Measurements from ENCODE around the gene TRAIP. TPM values are rescaled to one million over a fixed set of nuclear protein-coding genes. Genes with fewer than 3 reads are reported as not detected.

The TRAIP gene
- total RNA-seq, 2 donors from 2014 or later = 0.98 to 2.0 TPM

- DNase-seq (ENCODE audit: low spot score) = no peak
- Histone ChIP-seq H3K36me3 (peaks cover 22% of the 10 kb centered on the region), H3K27ac (peak overlapping the region in 1 of 2 donors; percentile 9), H3K27me3 (no peaks in the 10 kb centered on the region), H3K4me1 (peaks cover 0 to 50% of the 10 kb centered on the region in 2 donors), H3K9me3 (no peaks in the 10 kb centered on the region), H3K4me3 (no peak overlapping the region)
- TF ChIP-seq, protein P1, sequence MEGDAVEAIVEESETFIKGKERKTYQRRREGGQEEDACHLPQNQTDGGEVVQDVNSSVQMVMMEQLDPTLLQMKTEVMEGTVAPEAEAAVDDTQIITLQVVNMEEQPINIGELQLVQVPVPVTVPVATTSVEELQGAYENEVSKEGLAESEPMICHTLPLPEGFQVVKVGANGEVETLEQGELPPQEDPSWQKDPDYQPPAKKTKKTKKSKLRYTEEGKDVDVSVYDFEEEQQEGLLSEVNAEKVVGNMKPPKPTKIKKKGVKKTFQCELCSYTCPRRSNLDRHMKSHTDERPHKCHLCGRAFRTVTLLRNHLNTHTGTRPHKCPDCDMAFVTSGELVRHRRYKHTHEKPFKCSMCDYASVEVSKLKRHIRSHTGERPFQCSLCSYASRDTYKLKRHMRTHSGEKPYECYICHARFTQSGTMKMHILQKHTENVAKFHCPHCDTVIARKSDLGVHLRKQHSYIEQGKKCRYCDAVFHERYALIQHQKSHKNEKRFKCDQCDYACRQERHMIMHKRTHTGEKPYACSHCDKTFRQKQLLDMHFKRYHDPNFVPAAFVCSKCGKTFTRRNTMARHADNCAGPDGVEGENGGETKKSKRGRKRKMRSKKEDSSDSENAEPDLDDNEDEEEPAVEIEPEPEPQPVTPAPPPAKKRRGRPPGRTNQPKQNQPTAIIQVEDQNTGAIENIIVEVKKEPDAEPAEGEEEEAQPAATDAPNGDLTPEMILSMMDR (IDR thresholded peaks at IDR 0.05) = no peak
These were observed 48.8 kb downstream of the TRAIP start for GRCh38 chr3:49807431-49808114.

- Histone ChIP-seq H3K27ac (peak overlapping the region in 1 of 2 donors; percentile 93), H3K36me3 (peaks cover 20% of the 10 kb centered on the region), H3K4me1 (peaks cover 0 to 45% of the 10 kb centered on the region in 2 donors), H3K27me3 (no peaks in the 10 kb centered on the region), H3K9me3 (no peaks in the 10 kb centered on the region), H3K4me3 (no peak overlapping the region)
- no peak for DNase-seq (ENCODE audit: low spot score)
- TF ChIP-seq, protein P1 (IDR thresholded peaks at IDR 0.05) = no peak
These were observed 49.5 kb downstream of the TRAIP start for GRCh38 chr3:49806850-49807249.

DNA sequence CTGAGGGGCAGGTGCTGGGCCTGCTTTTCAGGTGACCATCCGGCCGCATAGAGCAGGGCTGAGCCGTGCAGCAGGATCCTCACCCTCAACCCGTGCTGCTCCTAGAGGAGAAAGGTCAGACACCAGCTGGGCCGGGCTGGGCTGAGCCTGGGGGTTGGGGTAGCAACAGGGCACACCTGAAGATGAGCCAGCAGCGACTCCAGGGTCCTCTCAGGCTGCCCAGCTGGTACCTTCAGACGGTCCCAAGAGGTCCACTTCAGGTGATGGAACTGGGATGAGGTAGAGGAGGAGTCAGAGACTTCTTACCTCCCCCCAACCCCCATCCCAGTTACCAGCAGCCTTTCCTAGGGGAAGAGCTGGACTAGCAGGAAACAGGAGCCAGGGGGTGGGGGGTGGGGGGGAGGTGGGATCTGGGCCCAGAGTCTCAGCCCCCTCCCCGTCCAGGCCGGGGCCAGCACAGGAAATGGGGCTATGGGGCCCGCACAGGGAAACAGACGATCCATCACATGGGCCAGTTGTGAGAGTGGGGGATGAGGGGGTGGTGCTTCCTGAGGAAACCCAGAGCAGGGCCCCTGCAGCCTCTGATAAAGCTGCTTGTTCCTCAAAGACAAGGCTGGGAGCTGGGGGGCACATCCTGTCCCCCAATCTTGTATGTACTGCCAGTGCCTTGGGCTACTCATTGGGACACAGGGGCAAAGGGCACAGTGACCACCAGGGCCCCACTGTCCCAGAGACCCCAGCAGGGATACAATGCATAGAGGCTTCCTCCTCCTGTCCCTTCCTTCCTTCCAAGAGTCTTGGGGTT, 50.3 kb downstream of the TRAIP start:
- peak; percentile 61 for DNase-seq (ENCODE audit: low spot score)
- H3K36me3 ChIP-seq = peaks cover 14% of the 10 kb centered on the region
- H3K4me3 ChIP-seq = peak overlapping the region in 1 of 2 donors; percentile 13
- H3K27ac ChIP-seq = peak overlapping the region; percentile 93 to 97
- H3K9me3 ChIP-seq = no peaks in the 10 kb centered on the region
- TF ChIP-seq, protein P1 (IDR thresholded peaks at IDR 0.05) = no peak
- no peaks in the 10 kb centered on the region for H3K27me3 ChIP-seq
- H3K4me1 ChIP-seq = peaks cover 0 to 45% of the 10 kb centered on the region in 2 donors

GRCh38 chr3:49805367-49805782, 51.0 kb downstream of the TRAIP start:
- DNase-seq (ENCODE audit: low spot score) = peak; percentile 88

DNA sequence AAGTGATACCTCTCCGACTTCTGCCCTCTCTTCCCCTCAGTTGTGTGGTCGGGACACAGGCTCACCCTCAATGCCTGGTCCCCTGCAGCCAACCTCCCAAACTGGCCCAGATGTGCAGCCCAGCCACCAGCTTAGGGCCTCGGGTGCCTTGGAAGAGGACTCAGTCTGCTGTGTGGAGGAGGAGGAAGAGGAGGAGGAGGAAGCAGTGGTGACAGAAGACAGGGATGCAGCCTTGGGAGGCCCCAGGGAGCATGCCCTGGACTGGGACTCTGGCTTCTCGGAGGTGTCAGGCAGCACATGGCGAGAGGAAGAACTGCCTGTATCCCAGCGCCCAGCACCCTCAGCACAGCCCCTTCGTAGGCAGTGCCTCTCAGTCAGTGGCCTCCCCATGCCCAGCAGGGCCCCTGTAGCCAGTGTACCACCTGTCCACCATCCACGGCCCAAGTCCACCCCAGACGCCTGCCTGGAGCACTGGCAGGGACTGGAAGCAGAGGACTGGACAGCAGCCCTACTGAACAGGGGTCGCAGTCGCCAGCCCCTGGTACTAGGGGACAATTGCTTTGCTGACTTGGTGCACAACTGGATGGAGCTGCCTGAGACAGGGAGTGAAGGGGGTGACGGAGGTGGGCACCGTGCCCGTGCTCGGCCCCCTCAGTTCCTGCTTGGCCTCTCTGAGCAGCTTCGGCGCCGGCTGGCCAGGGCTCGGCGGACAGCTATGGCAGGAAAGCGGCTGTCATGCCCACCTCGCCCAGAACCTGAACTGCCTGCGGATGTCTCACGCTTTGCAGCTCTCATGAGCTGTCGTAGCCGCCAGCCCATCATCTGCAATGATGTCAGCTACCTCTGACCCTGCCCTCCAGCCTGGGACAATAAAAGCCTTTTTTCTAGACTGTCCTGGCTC, 52.0 kb downstream of the TRAIP start:
- Histone ChIP-seq H3K27ac (peak overlapping the region; percentile 93 to 97), H3K27me3 (no peaks in the 10 kb centered on the region), H3K36me3 (peaks cover 2% of the 10 kb centered on the region), H3K4me1 (peaks cover 0 to 52% of the 10 kb centered on the region in 2 donors), H3K9me3 (no peaks in the 10 kb centered on the region), H3K4me3 (peak overlapping the region; percentile 82 to 87)
- DNase-seq (ENCODE audit: low spot score) = no peak
- TF ChIP-seq, protein P1 (IDR thresholded peaks at IDR 0.05) = no peak

More at GRCh38 chr3:49805367-49805782, 51.0 kb downstream of the TRAIP start:
- Histone ChIP-seq H3K4me1 (peaks cover 0 to 45% of the 10 kb centered on the region in 2 donors), H3K27ac (peak overlapping the region; percentile 93 to 97), H3K27me3 (no peaks in the 10 kb centered on the region), H3K36me3 (peaks cover 12% of the 10 kb centered on the region), H3K4me3 (peak overlapping the region in 1 of 2 donors; percentile 87), H3K9me3 (no peaks in the 10 kb centered on the region)
- TF ChIP-seq, protein P1 (IDR thresholded peaks at IDR 0.05) = no peak
